HG03066 (cell line): ENCODE results near the gene ALLC.

Experiments used
- ATAC-seq: cut with Tn5 transposase; IDR thresholded peaks from one replicate; pipeline ENCODE4 v1.9.1; 2021; ENCODE audit warnings: low read depth; ENCODE audit not compliant: unreplicated experiment

Gene ALLC

GRCh38 chr2:3741867-3742602 is 84.0 kb downstream of the ALLC start:
- ATAC-seq: no peak

GRCh38 chr2:3742743-3743508 is 84.9 kb downstream of the ALLC start:
- no peak for ATAC-seq

GRCh38 chr2:3743951-3744555 is 86.1 kb downstream of the ALLC start:
- ATAC-seq: no peak

GRCh38 chr2:3745920-3746319 is 87.9 kb downstream of the ALLC start:
- ATAC-seq: no peak

GRCh38 chr2:3747032-3747654 is 89.1 kb downstream of the ALLC start:
- ATAC-seq: no peak

- no peak for ATAC-seq
Measured at GRCh38 chr2:3747826-3748225, 89.8 kb downstream of the ALLC start.

- no peak for ATAC-seq
Measured at GRCh38 chr2:3749201-3749600, 91.2 kb downstream of the ALLC start.

- no peak for ATAC-seq
Measured at GRCh38 chr2:3751251-3751650, 93.3 kb downstream of the ALLC start.

GRCh38 chr2:3751806-3752205 is 93.8 kb downstream of the ALLC start:
- ATAC-seq: no peak
